ENCODE results near the gene MEGF10. TPM values are rescaled to one million over a fixed set of nuclear protein-coding genes. Genes with fewer than 3 reads are reported as not detected.

The MEGF10 gene
- total RNA-seq, 1 donor: under 0.01 TPM

DNA sequence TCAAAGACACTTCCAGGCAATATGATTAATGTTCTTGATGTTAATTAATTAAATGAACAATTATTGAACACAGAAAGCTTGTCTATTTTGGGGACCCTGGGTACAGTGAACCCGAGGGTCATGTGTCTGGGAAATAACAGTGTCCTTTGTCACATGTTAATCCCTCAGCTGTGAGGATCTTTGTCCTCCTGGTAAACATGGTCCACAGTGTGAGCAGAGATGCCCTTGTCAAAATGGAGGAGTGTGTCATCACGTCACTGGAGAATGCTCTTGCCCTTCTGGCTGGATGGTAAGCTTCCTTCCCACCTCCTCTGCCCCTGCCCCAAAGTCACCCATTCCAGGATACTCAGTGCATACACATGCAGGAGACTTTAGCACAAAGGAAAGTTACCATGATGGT, 107.9 kb downstream of the MEGF10 start:
- no peak overlapping the region for H3K4me3 ChIP-seq (ENCODE audit: low read length)
- no peaks in the 10 kb centered on the region for H3K4me1 ChIP-seq (ENCODE audit: insufficient read depth, low read length)
- no peaks in the 10 kb centered on the region for H3K9me3 ChIP-seq (ENCODE audit: low read depth, low read length)
- peaks cover 3% of the 10 kb centered on the region for H3K27me3 ChIP-seq (ENCODE audit: insufficient read depth, low read length)

DNA sequence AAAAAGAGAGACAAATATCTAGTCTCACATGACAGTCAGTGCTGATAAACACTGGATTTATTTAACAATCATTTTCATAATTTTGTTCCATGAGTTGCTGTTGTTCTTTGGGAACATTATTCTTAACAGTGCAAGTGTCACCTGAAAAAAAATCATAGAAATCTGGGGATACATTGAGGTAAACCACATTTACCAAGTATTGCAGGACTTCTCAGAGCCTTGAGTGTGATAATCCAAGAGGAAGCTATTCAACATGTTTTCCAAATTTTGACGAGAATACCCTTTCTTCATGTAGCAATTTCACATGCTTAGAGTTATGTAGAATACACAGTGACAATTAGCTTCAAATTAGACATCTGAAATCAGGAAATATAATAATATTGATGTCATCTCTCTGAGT, 108.5 kb downstream of the MEGF10 start:
- no peak overlapping the region for H3K4me3 ChIP-seq (ENCODE audit: low read length)
- no peaks in the 10 kb centered on the region for H3K9me3 ChIP-seq (ENCODE audit: low read depth, low read length)
- H3K4me1 ChIP-seq (ENCODE audit: insufficient read depth, low read length): no peaks in the 10 kb centered on the region
- H3K27me3 ChIP-seq (ENCODE audit: insufficient read depth, low read length): peaks cover 3% of the 10 kb centered on the region

DNA sequence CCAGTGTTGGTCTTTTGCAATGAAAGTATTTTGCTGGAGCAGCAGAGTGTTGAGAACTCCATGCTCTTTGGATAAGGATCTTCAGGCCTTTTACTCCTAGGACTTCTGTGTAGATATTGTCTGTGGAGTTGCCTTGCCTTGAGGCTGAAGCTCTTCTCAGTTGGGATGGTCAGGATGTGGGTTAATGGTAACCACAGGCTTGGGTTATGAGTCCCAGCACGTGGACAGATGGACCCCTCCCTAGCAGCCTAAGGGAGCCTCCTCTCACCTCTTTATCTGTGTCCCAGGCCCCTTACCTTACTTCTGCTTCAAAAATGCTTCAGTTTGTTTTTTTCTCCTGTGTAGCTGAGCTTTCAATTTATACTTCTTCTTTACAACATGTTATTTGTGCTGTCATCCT, 109.9 kb downstream of the MEGF10 start:
- peaks cover 3% of the 10 kb centered on the region for H3K27me3 ChIP-seq (ENCODE audit: insufficient read depth, low read length)
- no peaks in the 10 kb centered on the region for H3K9me3 ChIP-seq (ENCODE audit: low read depth, low read length)
- H3K4me3 ChIP-seq (ENCODE audit: low read length): no peak overlapping the region
- no peaks in the 10 kb centered on the region for H3K4me1 ChIP-seq (ENCODE audit: insufficient read depth, low read length)

GRCh38 chr5:127400946-127401670, 110.5 kb downstream of the MEGF10 start:
- H3K4me3 ChIP-seq (ENCODE audit: low read length): no peak overlapping the region
- H3K9me3 ChIP-seq (ENCODE audit: low read depth, low read length): no peaks in the 10 kb centered on the region
- H3K4me1 ChIP-seq (ENCODE audit: insufficient read depth, low read length): no peaks in the 10 kb centered on the region
- H3K27me3 ChIP-seq (ENCODE audit: insufficient read depth, low read length): peaks cover 3% of the 10 kb centered on the region

GRCh38 chr5:127402361-127402760, 111.8 kb downstream of the MEGF10 start:
- Histone ChIP-seq H3K4me3 (ENCODE audit: low read length) (no peak overlapping the region), H3K27me3 (ENCODE audit: insufficient read depth, low read length) (no peaks in the 10 kb centered on the region), H3K9me3 (ENCODE audit: low read depth, low read length) (no peaks in the 10 kb centered on the region), H3K4me1 (ENCODE audit: insufficient read depth, low read length) (no peaks in the 10 kb centered on the region)

- Histone ChIP-seq H3K27me3 (ENCODE audit: insufficient read depth, low read length) (no peaks in the 10 kb centered on the region), H3K9me3 (ENCODE audit: low read depth, low read length) (no peaks in the 10 kb centered on the region), H3K4me1 (ENCODE audit: insufficient read depth, low read length) (no peaks in the 10 kb centered on the region), H3K4me3 (ENCODE audit: low read length) (no peak overlapping the region)
Observed at GRCh38 chr5:127404190-127404589, 113.6 kb downstream of the MEGF10 start.

GRCh38 chr5:127406326-127407121, 115.9 kb downstream of the MEGF10 start:
- Histone ChIP-seq H3K27me3 (ENCODE audit: insufficient read depth, low read length) (no peaks in the 10 kb centered on the region), H3K4me1 (ENCODE audit: insufficient read depth, low read length) (no peaks in the 10 kb centered on the region), H3K4me3 (ENCODE audit: low read length) (no peak overlapping the region), H3K9me3 (ENCODE audit: low read depth, low read length) (no peaks in the 10 kb centered on the region)

GRCh38 chr5:127409246-127409917, 118.8 kb downstream of the MEGF10 start:
- Histone ChIP-seq H3K27me3 (ENCODE audit: insufficient read depth, low read length) (no peaks in the 10 kb centered on the region), H3K4me3 (ENCODE audit: low read length) (no peak overlapping the region), H3K4me1 (ENCODE audit: insufficient read depth, low read length) (no peaks in the 10 kb centered on the region), H3K9me3 (ENCODE audit: low read depth, low read length) (no peaks in the 10 kb centered on the region)

GRCh38 chr5:127409921-127410675, 119.5 kb downstream of the MEGF10 start:
- H3K4me1 ChIP-seq (ENCODE audit: insufficient read depth, low read length): no peaks in the 10 kb centered on the region
- H3K9me3 ChIP-seq (ENCODE audit: low read depth, low read length): no peaks in the 10 kb centered on the region
- H3K4me3 ChIP-seq (ENCODE audit: low read length): no peak overlapping the region
- H3K27me3 ChIP-seq (ENCODE audit: insufficient read depth, low read length): no peaks in the 10 kb centered on the region

- no peaks in the 10 kb centered on the region for H3K9me3 ChIP-seq (ENCODE audit: low read depth, low read length)
- no peaks in the 10 kb centered on the region for H3K27me3 ChIP-seq (ENCODE audit: insufficient read depth, low read length)
- no peak overlapping the region for H3K4me3 ChIP-seq (ENCODE audit: low read length)
- H3K4me1 ChIP-seq (ENCODE audit: insufficient read depth, low read length): no peaks in the 10 kb centered on the region
Observed at GRCh38 chr5:127410959-127411358, 120.4 kb downstream of the MEGF10 start.

DNA sequence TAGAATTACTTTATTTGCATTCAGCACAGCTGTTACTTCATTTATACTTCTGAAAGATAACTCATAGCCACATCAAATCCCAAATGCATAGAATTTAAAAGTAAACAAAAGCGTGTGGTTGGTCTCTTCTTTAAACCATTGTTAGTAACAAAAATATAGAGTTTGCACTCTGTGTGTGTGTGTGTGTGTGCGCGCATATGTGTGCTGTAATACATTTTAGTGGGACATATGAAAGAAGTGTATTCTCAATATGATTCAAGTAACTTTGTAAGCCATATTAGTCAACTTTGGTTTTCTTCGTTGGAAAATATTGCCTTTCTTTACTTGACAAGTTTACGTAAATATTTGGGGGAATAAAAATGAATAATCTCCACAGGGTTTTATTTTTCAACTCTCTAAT, 120.8 kb downstream of the MEGF10 start:
- Histone ChIP-seq H3K27me3 (ENCODE audit: insufficient read depth, low read length) (no peaks in the 10 kb centered on the region), H3K9me3 (ENCODE audit: low read depth, low read length) (no peaks in the 10 kb centered on the region), H3K4me3 (ENCODE audit: low read length) (no peak overlapping the region), H3K4me1 (ENCODE audit: insufficient read depth, low read length) (no peaks in the 10 kb centered on the region)

DNA sequence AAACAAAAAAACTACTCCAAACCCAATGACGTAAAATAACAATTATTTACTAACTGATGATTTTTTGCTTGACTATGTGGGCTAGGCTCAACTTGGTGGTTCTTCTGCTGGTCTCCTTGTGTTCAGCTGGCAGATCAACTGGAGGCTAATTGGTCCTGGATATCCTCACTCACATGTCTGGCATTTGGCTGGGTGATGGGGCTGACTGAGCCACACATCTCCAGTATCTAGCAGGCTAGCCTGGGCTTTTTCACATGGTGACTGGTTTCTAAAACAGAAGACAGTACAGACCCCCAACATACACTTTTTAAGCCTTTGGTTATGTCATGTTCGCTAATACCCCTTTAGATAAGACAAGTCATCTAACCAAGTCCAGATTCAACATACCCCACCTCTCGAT, 122.1 kb downstream of the MEGF10 start:
- Histone ChIP-seq H3K9me3 (ENCODE audit: low read depth, low read length) (no peaks in the 10 kb centered on the region), H3K4me1 (ENCODE audit: insufficient read depth, low read length) (no peaks in the 10 kb centered on the region), H3K27me3 (ENCODE audit: insufficient read depth, low read length) (no peaks in the 10 kb centered on the region), H3K4me3 (ENCODE audit: low read length) (no peak overlapping the region)

- H3K4me3 ChIP-seq (ENCODE audit: low read length): no peak overlapping the region
- no peaks in the 10 kb centered on the region for H3K27me3 ChIP-seq (ENCODE audit: insufficient read depth, low read length)
- no peaks in the 10 kb centered on the region for H3K4me1 ChIP-seq (ENCODE audit: insufficient read depth, low read length)
- no peaks in the 10 kb centered on the region for H3K9me3 ChIP-seq (ENCODE audit: low read depth, low read length)
Observed at GRCh38 chr5:127415034-127415433, 124.4 kb downstream of the MEGF10 start.

- no peak overlapping the region for H3K4me3 ChIP-seq (ENCODE audit: low read length)
- H3K4me1 ChIP-seq (ENCODE audit: insufficient read depth, low read length): no peaks in the 10 kb centered on the region
- H3K9me3 ChIP-seq (ENCODE audit: low read depth, low read length): no peaks in the 10 kb centered on the region
- H3K27me3 ChIP-seq (ENCODE audit: insufficient read depth, low read length): no peaks in the 10 kb centered on the region
Observed at GRCh38 chr5:127416906-127417305, 126.3 kb downstream of the MEGF10 start.

DNA sequence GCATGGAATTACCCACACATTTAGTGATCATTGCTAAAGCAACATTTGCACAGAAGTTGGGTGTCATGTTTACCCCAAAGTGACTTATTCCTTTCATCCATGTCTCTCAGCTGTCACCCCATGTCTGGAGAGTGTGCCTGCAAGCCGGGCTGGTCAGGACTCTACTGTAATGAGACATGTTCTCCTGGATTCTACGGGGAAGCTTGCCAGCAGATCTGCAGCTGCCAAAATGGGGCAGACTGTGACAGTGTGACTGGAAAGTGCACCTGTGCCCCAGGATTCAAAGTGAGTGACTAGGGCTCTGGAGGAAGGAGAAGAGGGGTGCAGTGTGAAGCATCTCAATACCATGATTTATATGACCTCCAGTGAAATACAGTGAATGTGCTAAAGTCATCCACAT, 126.9 kb downstream of the MEGF10 start:
- Histone ChIP-seq H3K9me3 (ENCODE audit: low read depth, low read length) (no peaks in the 10 kb centered on the region), H3K4me1 (ENCODE audit: insufficient read depth, low read length) (no peaks in the 10 kb centered on the region), H3K27me3 (ENCODE audit: insufficient read depth, low read length) (no peaks in the 10 kb centered on the region), H3K4me3 (ENCODE audit: low read length) (no peak overlapping the region)
